CD4-positive, alpha-beta T cell (primary cell): ENCODE measurements around the gene KYNU. TPM values are rescaled to one million over a fixed set of nuclear protein-coding genes. Genes with fewer than 3 reads are reported as not detected.

Experiments
- ATAC-seq: fragments of 200-7000 bp; cut with Tn5 transposase; one replicate; pipeline ENCODE4 v1.10.0; 2022; ENCODE audit warnings: mild to moderate bottlenecking; ENCODE audit not compliant: poor library complexity
- CTCF ChIA-PET: fragments of 350-600 bp; sonication (Branson Sonifier 250); formaldehyde crosslinking; loops from one replicate; lab custom pipeline; 2021; ENCODE audit warnings: antibody characterized with exemption, inconsistent platforms; lab: Charles Lee
- POLR2A ChIA-PET: fragments of 350-600 bp; sonication (Branson Sonifier 250); formaldehyde crosslinking; loops from one replicate; lab custom pipeline; 2021; ENCODE audit warnings: antibody characterized with exemption, inconsistent platforms; lab: Charles Lee
- DNase-seq, 14 experiments: peaks; one replicate each; pipeline ENCODE4 v3.0.0-alpha.2; 2013 to 2020; ENCODE audit warnings: mixed read lengths in 2 of 14
- H3K27ac ChIP-seq, 2 donors: one replicate each; pipeline versions ENCODE4 v1.5.1 to v1.7.0; 2013; ENCODE audit warnings: low read length in 2 of 2, low read depth in 1 of 2, mild to moderate bottlenecking in 1 of 2
- H3K27me3 ChIP-seq, 2 experiments: 1 replicate in 1 of 2; 2 replicates in 1 of 2; pipeline versions ENCODE4 v1.6.1 to v1.7.0; 2013; ENCODE audit warnings: low read length in 2 of 2, control low read depth in 1 of 2, mild to moderate bottlenecking in 1 of 2, moderate library complexity in 1 of 2; ENCODE audit not compliant: insufficient read depth in 2 of 2, control insufficient read depth in 1 of 2
- H3K36me3 ChIP-seq: one replicate; pipeline ENCODE4 v1.6.1; 2013; ENCODE audit warnings: low read length, control low read depth; ENCODE audit not compliant: insufficient read depth
- H3K4me1 ChIP-seq: one replicate; pipeline ENCODE4 v1.6.1; 2013; ENCODE audit warnings: low read length, control low read depth; ENCODE audit not compliant: insufficient read depth
- H3K4me3 ChIP-seq: one replicate; pipeline ENCODE4 v1.5.1; 2013; ENCODE audit warnings: mild to moderate bottlenecking, low read length, moderate library complexity
- H3K9me3 ChIP-seq, 2 experiments: 1 replicate in 1 of 2; 2 replicates in 1 of 2; pipeline versions ENCODE4 v1.6.1 to v1.7.0; 2013; ENCODE audit warnings: low read length in 2 of 2, mild to moderate bottlenecking in 2 of 2, control low read depth in 1 of 2, moderate library complexity in 1 of 2; ENCODE audit not compliant: control insufficient read depth in 1 of 2, insufficient read depth in 1 of 2
- H3K27ac Mint-ChIP-seq: one replicate; pipeline ENCODE4 v1.8.0; 2020; ENCODE audit warnings: mixed read lengths
- H3K27me3 Mint-ChIP-seq: one replicate; pipeline ENCODE4 v1.8.0; 2021; ENCODE audit warnings: mixed read lengths
- H3K36me3 Mint-ChIP-seq: one replicate; pipeline ENCODE4 v1.8.0; 2021; ENCODE audit warnings: low read depth, mixed read lengths
- H3K4me1 Mint-ChIP-seq: one replicate; pipeline ENCODE4 v1.8.0; 2021; ENCODE audit warnings: low read depth, mixed read lengths
- H3K4me3 Mint-ChIP-seq: one replicate; pipeline ENCODE4 v1.8.0; 2020; ENCODE audit warnings: mild to moderate bottlenecking, mixed read lengths
- H3K9me3 Mint-ChIP-seq: one replicate; pipeline ENCODE4 v1.8.0; 2020; ENCODE audit warnings: mixed read lengths
- CTCF ChIP-seq: fragments of 200-600 bp; IDR thresholded peaks from one replicate; pipeline ENCODE4 v1.8.0; 2022; ENCODE audit warnings: antibody characterized with exemption, mild to moderate bottlenecking
- intact Hi-C, 2 experiments: fragments of 100-400 bp; cut with DNase I in 1 of 2; cut with micrococcal nuclease in 1 of 2; formaldehyde crosslinking; loops; one replicate each; pipeline versions ENCODE4 v1.15.1 to v1.9.0; 2023 to 2025; cut with DNase I, micrococcal nuclease
- total RNA-seq, 174 experiments: library from RNA in 2 of 174; stranded (reverse) in 2 of 174; gene quantifications; one replicate each; pipeline ENCODE4 v1.2.3 and lab custom pipeline; 2021 to 2026

Gene KYNU
- total RNA-seq, 2 experiments from 2014 or later, result 0.38 to 0.50 TPM

GRCh38 chr2:142848023-142848606 lies 29.3 kb upstream of the KYNU start:
- Histone ChIP-seq H3K27ac (no peak overlapping the region), H3K9me3 (no peaks in the 10 kb centered on the region), H3K36me3 (no peaks in the 10 kb centered on the region), H3K27me3 (no peaks in the 10 kb centered on the region), H3K4me1 (no peaks in the 10 kb centered on the region), H3K4me3 (no peak overlapping the region)
- H3K27me3 Mint-ChIP-seq, result no peaks in the 10 kb centered on the region
- no peak for DNase-seq
- no peaks in the 10 kb centered on the region for H3K36me3 Mint-ChIP-seq
- H3K4me3 Mint-ChIP-seq, result no peak overlapping the region
- intact Hi-C loops, result no loop called here
- no peaks in the 10 kb centered on the region for H3K9me3 Mint-ChIP-seq
- CTCF ChIA-PET, result no interaction called here
- H3K4me1 Mint-ChIP-seq, result no peaks in the 10 kb centered on the region
- ATAC-seq, result no peak
- TF ChIP-seq CTCF, result no peak
- POLR2A ChIA-PET, result no interaction called here
- no peak overlapping the region for H3K27ac Mint-ChIP-seq

GRCh38 chr2:142849820-142850219 lies 27.6 kb upstream of the KYNU start:
- CTCF ChIA-PET, result no interaction called here
- H3K9me3 Mint-ChIP-seq, result no peaks in the 10 kb centered on the region
- DNase-seq (no peak), ATAC-seq (no peak)
- intact Hi-C loops, result no loop called here
- H3K4me3 Mint-ChIP-seq, result no peak overlapping the region
- H3K9me3 ChIP-seq, result no peaks in the 10 kb centered on the region
- no peak for TF ChIP-seq CTCF
- no peaks in the 10 kb centered on the region for H3K27me3 ChIP-seq
- no peak overlapping the region for H3K27ac ChIP-seq
- H3K27me3 Mint-ChIP-seq, result no peaks in the 10 kb centered on the region
- POLR2A ChIA-PET, result no interaction called here
- H3K27ac Mint-ChIP-seq, result no peak overlapping the region
- no peaks in the 10 kb centered on the region for H3K36me3 ChIP-seq
- no peaks in the 10 kb centered on the region for H3K4me1 ChIP-seq
- H3K36me3 Mint-ChIP-seq, result no peaks in the 10 kb centered on the region
- H3K4me3 ChIP-seq, result no peak overlapping the region
- H3K4me1 Mint-ChIP-seq, result no peaks in the 10 kb centered on the region

GRCh38 chr2:142853912-142854311 lies 23.6 kb upstream of the KYNU start:
- Histone ChIP-seq H3K36me3 (no peaks in the 10 kb centered on the region), H3K27me3 (no peaks in the 10 kb centered on the region), H3K9me3 (peaks cover 0 to 4% of the 10 kb centered on the region in 2 experiments), H3K27ac (no peak overlapping the region), H3K4me1 (no peaks in the 10 kb centered on the region), H3K4me3 (no peak overlapping the region)
- H3K36me3 Mint-ChIP-seq, result no peaks in the 10 kb centered on the region
- DNase-seq, result no peak
- POLR2A ChIA-PET, result no interaction called here
- H3K4me1 Mint-ChIP-seq, result no peaks in the 10 kb centered on the region
- no peaks in the 10 kb centered on the region for H3K27me3 Mint-ChIP-seq
- no peak for ATAC-seq
- intact Hi-C loops, result no loop called here
- CTCF ChIA-PET, result no interaction called here
- no peak overlapping the region for H3K4me3 Mint-ChIP-seq
- H3K27ac Mint-ChIP-seq, result no peak overlapping the region
- no peak for TF ChIP-seq CTCF
- H3K9me3 Mint-ChIP-seq, result no peaks in the 10 kb centered on the region
